A549 (cell line): ENCODE data around the gene IFFO2.

Experiments
- CTCF ChIP-seq: fragments of >200 bp; sonication (Bioruptor Twin); formaldehyde crosslinking; IDR thresholded peaks from 3 replicates; pipeline ENCODE4 v1.5.1; 2016
- MYC ChIP-seq: IDR thresholded peaks from 2 replicates; pipeline ENCODE4 v1.6.1; 2012; ENCODE audit warnings: mild to moderate bottlenecking, inconsistent platforms, low read length, improper control_type of control experiment, borderline replicate concordance
- RAD21 ChIP-seq, 2 experiments: fragments of >200 bp in 1 of 2; sonication (Bioruptor Twin) in 1 of 2; formaldehyde crosslinking in 1 of 2; IDR thresholded peaks in 1 of 2; conservative IDR thresholded peaks in 1 of 2; 2 replicates in 1 of 2; 3 replicates in 1 of 2; pipeline ENCODE4 v1.6.1; 2012 to 2018; ENCODE audit warnings: inconsistent platforms in 1 of 2

GRCh38 chr1:18944810-18945209 is 11.7 kb downstream of the IFFO2 start:
- TF ChIP-seq RAD21 (conservative IDR thresholded peaks at IDR 0.05 in 1 of 2, IDR thresholded peaks at IDR 0.05 in 1 of 2) (no peak), CTCF (no peak), MYC (no peak)
